Liver (tissue), 3 donors: ENCODE results near the gene ASPSCR1.

ENCODE experiments used
- FOXA1 ChIP-seq: IDR thresholded peaks from 2 replicates; pipeline ENCODE4 v1.6.1; 2016; ENCODE audit warnings: antibody characterized with exemption
- GABPA ChIP-seq, 2 donors: IDR thresholded peaks in 1 of 2; conservative IDR thresholded peaks in 1 of 2; 2 replicates each; pipeline ENCODE4 v1.6.1; 2016; ENCODE audit warnings: antibody characterized with exemption in 2 of 2, mild to moderate bottlenecking in 1 of 2, moderate library complexity in 1 of 2
- HNF4G ChIP-seq: IDR thresholded peaks from 2 replicates; pipeline ENCODE4 v1.6.1; 2016; ENCODE audit warnings: antibody characterized with exemption
- JUND ChIP-seq, 2 donors: IDR thresholded peaks; 2 replicates each; pipeline ENCODE4 v1.6.1; 2016; ENCODE audit warnings: antibody characterized with exemption in 2 of 2
- SP1 ChIP-seq: IDR thresholded peaks from 2 replicates; pipeline ENCODE4 v1.6.1; 2018; ENCODE audit warnings: antibody characterized with exemption, mild to moderate bottlenecking
- TAF1 ChIP-seq: conservative IDR thresholded peaks from 2 replicates; pipeline ENCODE4 v1.6.1; 2016; ENCODE audit warnings: antibody characterized with exemption, mild to moderate bottlenecking
- YY1 ChIP-seq: IDR thresholded peaks from 2 replicates; pipeline ENCODE4 v1.6.1; 2016; ENCODE audit warnings: antibody characterized with exemption, mild to moderate bottlenecking
- TF ChIP-seq, protein P1 (sequence below): IDR thresholded peaks from 2 replicates; pipeline ENCODE4 v1.6.1; 2016; ENCODE audit warnings: antibody characterized with exemption, mild to moderate bottlenecking
- TF ChIP-seq, protein P2 (sequence below): fragments of 150-350 bp; IDR thresholded peaks from 2 replicates; pipeline ENCODE4 v1.5.1; 2017; ENCODE audit warnings: improper control_type of control experiment, low read depth, low read length; ENCODE audit not compliant: missing input control
- TF ChIP-seq, protein P3 (sequence below): IDR thresholded peaks from 2 replicates; pipeline ENCODE4 v1.6.1; 2016; ENCODE audit warnings: antibody characterized with exemption
- TF ChIP-seq, protein P4 (sequence below): IDR thresholded peaks from 2 replicates; pipeline ENCODE4 v1.6.1; 2016; ENCODE audit warnings: antibody characterized with exemption
- donor health status: healthy.
- donor health status: healthy.

DNA sequence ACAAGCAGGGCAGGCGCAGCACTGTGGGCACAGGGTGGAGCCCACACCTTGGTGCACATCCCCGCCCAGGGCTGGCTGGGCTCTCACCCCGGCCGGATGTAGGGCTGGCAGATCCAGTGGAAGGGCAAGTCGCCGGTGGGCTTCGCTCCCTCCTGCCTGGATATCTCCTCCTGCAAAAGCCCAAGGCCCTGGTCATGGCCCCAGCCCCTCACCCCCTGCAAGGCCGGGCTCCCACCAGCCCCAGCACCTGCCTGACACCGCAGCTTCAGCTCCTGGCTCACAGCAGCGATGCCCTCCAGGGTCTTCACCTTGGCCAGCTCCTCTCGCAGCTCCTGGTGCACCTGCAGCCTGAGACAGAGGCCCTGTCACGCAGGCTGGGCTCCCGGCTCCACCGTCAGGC lies 83.2 kb downstream of the ASPSCR1 start:
- TF ChIP-seq HNF4G (no peak), GABPA (IDR thresholded peaks at IDR 0.05 in 1 of 2, conservative IDR thresholded peaks at IDR 0.05 in 1 of 2) (no peak), JUND (IDR thresholded peaks at IDR 0.05) (no peak), FOXA1 (no peak), YY1 (no peak), SP1 (no peak), TAF1 (no peak)
- TF ChIP-seq, protein P1, sequence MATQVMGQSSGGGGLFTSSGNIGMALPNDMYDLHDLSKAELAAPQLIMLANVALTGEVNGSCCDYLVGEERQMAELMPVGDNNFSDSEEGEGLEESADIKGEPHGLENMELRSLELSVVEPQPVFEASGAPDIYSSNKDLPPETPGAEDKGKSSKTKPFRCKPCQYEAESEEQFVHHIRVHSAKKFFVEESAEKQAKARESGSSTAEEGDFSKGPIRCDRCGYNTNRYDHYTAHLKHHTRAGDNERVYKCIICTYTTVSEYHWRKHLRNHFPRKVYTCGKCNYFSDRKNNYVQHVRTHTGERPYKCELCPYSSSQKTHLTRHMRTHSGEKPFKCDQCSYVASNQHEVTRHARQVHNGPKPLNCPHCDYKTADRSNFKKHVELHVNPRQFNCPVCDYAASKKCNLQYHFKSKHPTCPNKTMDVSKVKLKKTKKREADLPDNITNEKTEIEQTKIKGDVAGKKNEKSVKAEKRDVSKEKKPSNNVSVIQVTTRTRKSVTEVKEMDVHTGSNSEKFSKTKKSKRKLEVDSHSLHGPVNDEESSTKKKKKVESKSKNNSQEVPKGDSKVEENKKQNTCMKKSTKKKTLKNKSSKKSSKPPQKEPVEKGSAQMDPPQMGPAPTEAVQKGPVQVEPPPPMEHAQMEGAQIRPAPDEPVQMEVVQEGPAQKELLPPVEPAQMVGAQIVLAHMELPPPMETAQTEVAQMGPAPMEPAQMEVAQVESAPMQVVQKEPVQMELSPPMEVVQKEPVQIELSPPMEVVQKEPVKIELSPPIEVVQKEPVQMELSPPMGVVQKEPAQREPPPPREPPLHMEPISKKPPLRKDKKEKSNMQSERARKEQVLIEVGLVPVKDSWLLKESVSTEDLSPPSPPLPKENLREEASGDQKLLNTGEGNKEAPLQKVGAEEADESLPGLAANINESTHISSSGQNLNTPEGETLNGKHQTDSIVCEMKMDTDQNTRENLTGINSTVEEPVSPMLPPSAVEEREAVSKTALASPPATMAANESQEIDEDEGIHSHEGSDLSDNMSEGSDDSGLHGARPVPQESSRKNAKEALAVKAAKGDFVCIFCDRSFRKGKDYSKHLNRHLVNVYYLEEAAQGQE = no peak
- TF ChIP-seq, protein P2, sequence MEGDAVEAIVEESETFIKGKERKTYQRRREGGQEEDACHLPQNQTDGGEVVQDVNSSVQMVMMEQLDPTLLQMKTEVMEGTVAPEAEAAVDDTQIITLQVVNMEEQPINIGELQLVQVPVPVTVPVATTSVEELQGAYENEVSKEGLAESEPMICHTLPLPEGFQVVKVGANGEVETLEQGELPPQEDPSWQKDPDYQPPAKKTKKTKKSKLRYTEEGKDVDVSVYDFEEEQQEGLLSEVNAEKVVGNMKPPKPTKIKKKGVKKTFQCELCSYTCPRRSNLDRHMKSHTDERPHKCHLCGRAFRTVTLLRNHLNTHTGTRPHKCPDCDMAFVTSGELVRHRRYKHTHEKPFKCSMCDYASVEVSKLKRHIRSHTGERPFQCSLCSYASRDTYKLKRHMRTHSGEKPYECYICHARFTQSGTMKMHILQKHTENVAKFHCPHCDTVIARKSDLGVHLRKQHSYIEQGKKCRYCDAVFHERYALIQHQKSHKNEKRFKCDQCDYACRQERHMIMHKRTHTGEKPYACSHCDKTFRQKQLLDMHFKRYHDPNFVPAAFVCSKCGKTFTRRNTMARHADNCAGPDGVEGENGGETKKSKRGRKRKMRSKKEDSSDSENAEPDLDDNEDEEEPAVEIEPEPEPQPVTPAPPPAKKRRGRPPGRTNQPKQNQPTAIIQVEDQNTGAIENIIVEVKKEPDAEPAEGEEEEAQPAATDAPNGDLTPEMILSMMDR = no peak
- TF ChIP-seq, protein P3, sequence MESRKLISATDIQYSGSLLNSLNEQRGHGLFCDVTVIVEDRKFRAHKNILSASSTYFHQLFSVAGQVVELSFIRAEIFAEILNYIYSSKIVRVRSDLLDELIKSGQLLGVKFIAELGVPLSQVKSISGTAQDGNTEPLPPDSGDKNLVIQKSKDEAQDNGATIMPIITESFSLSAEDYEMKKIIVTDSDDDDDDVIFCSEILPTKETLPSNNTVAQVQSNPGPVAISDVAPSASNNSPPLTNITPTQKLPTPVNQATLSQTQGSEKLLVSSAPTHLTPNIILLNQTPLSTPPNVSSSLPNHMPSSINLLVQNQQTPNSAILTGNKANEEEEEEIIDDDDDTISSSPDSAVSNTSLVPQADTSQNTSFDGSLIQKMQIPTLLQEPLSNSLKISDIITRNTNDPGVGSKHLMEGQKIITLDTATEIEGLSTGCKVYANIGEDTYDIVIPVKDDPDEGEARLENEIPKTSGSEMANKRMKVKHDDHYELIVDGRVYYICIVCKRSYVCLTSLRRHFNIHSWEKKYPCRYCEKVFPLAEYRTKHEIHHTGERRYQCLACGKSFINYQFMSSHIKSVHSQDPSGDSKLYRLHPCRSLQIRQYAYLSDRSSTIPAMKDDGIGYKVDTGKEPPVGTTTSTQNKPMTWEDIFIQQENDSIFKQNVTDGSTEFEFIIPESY = no peak
- TF ChIP-seq, protein P4, sequence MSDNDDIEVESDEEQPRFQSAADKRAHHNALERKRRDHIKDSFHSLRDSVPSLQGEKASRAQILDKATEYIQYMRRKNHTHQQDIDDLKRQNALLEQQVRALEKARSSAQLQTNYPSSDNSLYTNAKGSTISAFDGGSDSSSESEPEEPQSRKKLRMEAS = no peak
